ENCODE results near the gene CTSZ.

DNA sequence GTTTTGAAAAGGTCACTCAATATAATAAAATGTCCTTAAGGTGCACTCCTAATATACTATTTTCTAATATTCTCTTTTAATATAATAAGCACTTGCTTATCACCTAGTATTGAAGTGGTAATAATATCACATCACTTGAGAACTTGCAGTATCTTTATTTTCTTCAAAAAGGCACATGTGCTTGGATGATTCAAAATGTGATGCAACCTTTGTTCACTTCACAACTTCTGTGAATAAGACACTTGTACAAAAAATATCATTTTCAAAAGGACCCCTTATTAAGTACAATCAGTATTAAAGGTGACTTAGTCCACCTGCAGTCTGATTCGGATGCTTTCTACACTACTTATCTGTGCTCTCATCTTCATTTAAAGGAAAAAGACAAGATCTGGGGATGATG is 32.2 kb upstream of the CTSZ start:
- TF ChIP-seq POLR2A (IDR thresholded peaks at IDR 0.05), result no peak
- TF ChIP-seq, protein P1, sequence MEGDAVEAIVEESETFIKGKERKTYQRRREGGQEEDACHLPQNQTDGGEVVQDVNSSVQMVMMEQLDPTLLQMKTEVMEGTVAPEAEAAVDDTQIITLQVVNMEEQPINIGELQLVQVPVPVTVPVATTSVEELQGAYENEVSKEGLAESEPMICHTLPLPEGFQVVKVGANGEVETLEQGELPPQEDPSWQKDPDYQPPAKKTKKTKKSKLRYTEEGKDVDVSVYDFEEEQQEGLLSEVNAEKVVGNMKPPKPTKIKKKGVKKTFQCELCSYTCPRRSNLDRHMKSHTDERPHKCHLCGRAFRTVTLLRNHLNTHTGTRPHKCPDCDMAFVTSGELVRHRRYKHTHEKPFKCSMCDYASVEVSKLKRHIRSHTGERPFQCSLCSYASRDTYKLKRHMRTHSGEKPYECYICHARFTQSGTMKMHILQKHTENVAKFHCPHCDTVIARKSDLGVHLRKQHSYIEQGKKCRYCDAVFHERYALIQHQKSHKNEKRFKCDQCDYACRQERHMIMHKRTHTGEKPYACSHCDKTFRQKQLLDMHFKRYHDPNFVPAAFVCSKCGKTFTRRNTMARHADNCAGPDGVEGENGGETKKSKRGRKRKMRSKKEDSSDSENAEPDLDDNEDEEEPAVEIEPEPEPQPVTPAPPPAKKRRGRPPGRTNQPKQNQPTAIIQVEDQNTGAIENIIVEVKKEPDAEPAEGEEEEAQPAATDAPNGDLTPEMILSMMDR (IDR thresholded peaks at IDR 0.05), result no peak

All from uterus (tissue), 2 donors.